Measurements from ENCODE around the gene TMEM214.

The TMEM214 gene

GRCh38 chr2:27039871-27040270 is 7.1 kb downstream of the TMEM214 start:
- DNase-seq (ENCODE audit: low spot score), result no peak

DNA sequence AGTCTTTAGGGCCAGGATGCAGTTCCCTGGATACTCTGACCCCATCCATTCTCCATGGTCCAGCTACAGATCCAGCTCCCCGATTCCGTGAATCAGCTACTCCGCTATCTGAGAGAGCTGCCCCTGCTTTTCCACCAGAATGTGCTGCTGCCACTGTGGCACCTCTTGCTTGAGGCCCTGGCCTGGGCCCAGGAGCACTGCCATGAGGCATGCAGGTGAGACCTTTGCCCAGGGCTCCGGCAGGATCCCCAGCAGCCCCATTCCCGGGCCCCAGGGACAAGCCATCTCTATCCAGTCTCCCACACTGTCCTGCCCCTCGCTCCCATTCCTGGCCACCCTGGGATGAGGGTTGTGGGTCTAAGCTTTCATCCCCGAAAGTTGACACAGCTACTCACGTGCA is 7.5 kb downstream of the TMEM214 start:
- no peak for DNase-seq (ENCODE audit: low spot score)

- no peak for DNase-seq (ENCODE audit: low spot score)
Measured at GRCh38 chr2:27041752-27042151, 9.0 kb downstream of the TMEM214 start.

GRCh38 chr2:27042159-27042661 is 9.4 kb downstream of the TMEM214 start:
- no peak for DNase-seq (ENCODE audit: low spot score)

DNA sequence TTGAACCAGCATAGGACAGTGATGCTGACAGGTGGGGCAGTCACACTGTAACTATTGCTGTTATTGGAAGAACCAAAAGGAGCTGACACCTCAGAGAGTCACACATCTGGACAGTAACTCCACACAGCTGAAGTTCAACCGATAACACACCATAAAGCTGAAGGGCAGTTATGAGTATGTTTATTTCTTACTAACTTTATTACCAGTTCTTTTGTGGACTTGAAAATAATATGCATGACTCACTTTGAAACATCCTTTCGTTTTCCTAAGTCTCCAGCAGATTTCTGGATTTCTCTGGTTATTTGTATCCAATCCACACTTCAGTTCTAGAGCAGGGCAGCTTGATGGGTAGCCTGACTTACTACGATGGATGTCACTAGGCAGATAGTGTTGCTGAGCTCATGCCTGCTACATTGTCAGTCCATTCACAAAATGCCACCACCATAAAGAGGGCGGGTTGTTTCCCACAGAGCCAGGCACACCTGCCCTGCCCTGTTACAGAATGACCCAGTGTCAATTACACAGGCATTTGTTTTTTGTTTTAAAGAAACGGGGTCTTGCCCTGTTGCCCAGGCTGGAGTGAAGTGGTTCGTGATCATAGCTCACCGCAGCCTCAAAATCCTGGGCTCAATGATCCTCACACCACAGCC is 10.3 kb downstream of the TMEM214 start:
- no peak for DNase-seq (ENCODE audit: low spot score)

DNA sequence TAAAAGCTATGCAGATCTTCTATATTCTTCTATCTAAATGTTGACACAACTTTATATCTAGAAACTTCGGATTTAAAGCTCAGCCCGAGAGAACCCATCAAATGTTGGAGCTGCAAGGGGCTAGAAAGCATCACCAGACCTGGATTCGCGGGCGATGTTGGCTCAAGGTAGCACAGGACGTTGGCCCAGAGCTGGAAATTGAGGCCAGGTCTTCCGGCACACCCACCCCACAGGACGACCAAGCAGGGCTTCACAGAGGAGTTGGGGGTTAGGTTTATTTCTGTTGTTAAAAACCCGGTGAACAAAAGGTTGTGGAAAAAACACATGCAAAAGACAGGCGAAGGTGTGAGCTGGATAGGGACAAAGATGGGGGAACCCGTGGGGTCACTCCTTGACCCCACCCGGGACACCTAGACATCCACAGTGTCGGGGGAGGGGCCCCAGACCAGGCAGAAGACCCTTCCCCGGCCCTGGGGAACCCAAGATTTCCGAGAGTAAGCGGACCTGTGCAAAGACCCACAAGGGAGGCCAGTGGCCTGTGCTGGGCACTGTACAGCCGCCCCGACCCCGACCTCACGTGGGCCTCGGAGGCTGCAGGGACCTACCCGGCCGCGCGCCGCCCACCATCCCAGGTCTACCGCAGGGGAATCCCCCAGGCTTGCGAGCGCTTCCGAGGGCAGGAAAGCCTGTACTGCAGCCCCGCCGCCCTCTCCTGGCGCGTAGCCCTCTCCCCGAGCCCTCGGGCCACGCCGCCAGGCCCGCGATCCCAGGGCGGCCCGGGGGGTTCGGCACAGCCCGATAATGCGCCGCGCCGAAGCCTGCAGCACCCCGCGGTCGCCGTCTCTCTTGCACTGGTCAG is 16.9 kb downstream of the TMEM214 start:
- no peak for DNase-seq (ENCODE audit: low spot score)

DNA sequence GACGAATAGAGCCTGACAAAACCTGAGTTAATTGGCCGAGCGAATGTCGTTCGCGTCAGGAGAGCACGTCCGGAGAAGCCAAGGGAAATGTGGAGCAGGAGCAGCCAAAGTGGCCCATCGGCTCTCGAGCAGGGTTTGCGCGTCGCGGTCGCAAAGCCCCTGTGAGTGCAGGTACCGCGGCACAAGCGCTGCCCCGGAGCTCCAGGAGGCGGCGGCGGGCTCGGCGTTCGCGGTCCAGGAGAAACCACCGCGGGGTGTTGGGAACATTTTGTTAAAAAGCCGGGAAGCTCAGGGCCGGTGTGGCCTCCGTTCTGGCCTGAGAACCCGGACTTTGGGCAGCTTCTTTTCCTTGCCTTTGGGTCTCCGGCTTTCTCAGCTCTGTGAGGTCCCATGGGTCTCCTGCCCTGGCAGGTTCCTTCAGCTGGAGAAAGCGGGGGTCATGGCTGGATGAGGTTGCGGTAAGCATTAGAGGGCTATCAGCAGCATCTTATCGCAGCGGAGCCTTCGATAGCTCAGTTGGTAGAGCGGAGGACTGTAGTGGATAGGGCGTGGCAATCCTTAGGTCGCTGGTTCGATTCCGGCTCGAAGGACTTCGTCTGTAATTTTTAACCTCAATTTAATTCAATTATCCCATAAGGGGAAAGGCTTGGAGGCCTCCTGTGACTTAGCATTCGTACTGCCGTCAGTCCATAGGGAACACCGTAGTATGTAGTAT is 17.7 kb downstream of the TMEM214 start:
- peak; percentile 96 for DNase-seq (ENCODE audit: low spot score)

DNA sequence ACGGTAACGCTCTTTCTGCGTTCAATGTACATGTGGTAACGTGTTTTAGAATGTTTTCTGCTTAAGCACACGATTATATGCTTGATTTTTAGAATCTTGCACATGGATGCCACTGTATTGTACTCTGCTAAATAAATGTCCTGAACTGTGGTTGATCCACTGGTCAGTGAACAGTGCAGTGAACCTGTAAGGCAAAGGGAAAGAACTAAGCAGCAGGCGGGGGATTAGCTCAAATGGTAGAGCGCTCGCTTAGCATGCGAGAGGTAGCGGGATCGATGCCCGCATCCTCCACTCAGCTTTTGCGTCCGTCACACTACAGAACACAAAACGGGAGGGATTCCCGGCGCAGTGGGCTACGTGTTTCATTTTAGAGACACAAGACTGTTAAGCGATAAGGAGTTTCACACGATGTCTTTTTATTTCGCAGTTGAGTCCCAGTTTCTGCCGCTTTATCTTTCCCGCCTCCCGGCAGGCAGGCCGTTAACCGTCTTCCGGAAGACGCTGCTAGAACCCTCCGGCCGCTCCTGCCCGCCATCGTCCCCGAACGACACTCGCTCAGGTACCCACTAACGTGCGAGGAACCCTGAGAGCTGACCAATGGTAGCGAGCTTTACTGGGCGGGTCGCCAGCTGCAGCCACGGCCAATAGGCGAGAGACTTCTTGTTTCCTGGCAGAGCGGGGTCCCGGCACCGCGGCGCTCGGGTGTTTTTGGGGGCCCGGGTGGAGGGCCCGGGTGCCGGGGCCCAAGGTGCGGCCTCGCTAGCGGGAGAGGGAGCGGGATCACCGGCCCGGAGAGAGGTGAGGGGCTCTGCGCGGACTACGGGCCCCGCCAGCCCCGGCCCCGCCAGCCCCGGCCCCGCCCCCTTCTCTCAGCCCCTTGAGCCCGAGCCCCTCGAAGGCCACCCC is 18.5 kb downstream of the TMEM214 start, which contains the start of gene AGBL5:
Gene AGBL5 (plus strand): TSS at position 673 of the 906 bp plus-strand sequence. CDS start 1,291 bp downstream, outside the sequence.
- peak; percentile 97 for DNase-seq (ENCODE audit: low spot score)

- peak; percentile 72 for DNase-seq (ENCODE audit: low spot score)
Measured at GRCh38 chr2:27051902-27052645, 19.3 kb downstream of the TMEM214 start.

DNA sequence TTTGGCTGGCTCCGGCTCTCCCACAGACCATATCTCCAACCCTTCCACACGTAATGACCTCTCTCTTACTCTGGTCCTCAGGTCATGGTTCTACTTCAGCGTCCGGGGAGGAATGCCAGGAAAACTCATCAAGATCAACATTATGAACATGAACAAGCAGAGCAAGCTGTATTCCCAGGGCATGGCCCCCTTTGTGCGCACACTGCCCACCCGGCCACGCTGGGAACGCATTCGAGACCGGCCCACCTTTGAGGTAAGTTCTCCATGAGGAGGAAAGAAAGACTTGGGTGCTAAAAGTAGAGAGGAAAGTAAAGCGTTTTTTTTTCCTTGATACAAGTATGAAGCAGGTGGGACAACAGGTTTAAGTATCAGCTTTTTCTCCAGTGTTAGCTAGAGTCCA is 20.6 kb downstream of the TMEM214 start:
- no peak for DNase-seq (ENCODE audit: low spot score)

DNA sequence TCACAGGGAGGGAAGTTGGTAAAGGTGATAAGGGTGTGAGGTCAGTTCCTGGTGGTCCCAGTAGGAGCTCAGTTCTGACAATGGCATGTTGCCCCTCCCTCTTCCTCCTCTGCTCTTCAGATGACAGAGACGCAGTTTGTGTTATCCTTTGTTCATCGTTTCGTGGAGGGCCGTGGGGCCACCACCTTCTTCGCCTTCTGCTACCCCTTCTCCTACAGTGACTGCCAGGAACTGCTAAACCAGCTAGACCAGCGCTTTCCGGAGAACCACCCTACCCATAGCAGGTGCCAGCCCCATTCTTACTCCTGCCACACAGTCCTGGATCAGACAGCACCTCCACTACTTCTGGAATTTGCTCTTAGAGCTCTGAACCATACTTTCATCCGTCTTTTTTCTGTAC is 21.0 kb downstream of the TMEM214 start:
- no peak for DNase-seq (ENCODE audit: low spot score)

DNA sequence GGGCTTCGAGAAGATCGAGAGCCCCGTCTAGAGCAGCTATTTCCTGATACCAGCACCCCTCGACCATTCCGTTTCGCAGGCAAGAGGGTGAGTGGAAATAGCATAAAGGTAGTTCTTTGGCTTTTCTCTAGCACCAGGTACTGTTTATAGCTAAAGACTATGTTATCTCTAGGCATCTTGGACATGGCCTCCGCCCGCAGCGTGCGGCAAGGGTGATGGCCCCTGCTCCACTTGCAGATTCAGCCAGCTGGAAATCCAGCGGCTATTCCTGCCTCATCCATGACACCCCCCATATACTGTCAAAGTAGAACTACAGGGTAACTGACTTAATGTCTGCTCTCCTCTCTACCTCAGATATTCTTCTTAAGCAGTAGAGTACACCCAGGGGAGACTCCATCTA is 22.0 kb downstream of the TMEM214 start:
- DNase-seq (ENCODE audit: low spot score), result no peak

DNA sequence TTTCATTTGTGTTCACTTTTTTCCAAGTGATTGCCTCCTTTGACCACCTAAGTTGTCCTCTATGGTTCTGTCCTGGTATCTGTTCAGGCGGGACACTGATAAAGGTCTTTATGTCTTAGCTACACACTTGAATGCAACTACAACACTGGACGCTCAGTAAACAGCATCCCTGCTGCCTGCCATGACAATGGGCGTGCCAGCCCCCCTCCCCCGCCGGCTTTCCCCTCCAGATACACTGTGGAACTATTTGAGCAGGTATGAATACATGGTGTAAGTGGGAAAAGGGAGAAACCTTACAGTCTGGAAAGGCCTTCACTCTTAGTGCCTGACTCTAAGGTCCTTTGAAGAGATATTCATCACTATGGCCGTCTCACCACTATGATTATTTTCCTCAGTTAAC is 24.4 kb downstream of the TMEM214 start:
- DNase-seq (ENCODE audit: low spot score), result no peak

DNA sequence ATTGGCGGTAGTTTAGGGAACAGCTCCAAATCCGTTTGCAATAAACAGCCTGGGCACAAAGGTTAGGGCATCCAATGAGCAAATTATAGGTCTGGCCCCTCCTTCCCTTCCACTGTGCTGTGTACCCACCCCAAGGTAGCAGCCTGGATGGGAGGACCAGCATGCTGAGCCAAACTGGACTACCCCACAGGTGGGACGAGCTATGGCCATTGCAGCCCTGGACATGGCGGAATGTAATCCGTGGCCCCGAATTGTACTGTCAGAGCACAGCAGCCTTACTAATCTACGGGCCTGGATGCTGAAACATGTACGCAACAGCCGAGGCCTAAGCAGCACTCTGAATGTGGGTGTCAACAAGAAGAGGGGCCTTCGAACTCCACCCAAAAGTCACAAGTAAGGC is 25.4 kb downstream of the TMEM214 start:
- no peak for DNase-seq (ENCODE audit: low spot score)

GRCh38 chr2:27059141-27059820 is 26.5 kb downstream of the TMEM214 start:
- DNase-seq (ENCODE audit: low spot score), result no peak

- DNase-seq (ENCODE audit: low spot score), result no peak
Measured at GRCh38 chr2:27060323-27060722, 27.6 kb downstream of the TMEM214 start.

GRCh38 chr2:27065128-27065527 is 32.4 kb downstream of the TMEM214 start:
- no peak for DNase-seq (ENCODE audit: low spot score)

DNA sequence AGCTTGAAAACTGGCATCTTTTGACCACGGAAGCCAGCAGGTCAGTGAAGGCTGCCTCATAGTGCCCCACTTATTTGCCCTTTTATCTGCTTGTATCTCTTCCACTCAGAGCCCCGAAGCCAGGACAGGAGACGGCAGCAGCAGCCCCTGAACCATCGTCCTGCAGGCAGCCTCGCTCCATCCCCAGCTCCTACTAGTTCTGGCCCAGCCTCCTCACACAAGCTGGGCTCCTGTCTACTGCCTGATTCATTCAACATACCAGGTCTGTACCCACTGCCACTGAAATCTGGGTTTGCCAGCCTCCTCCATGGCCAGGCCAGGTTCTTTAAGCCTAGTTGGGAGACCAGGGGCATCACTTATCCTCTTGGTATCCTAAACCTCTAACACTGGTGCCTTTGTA is 34.6 kb downstream of the TMEM214 start:
- no peak for DNase-seq (ENCODE audit: low spot score)

- no peak for DNase-seq (ENCODE audit: low spot score)
Measured at GRCh38 chr2:27069436-27069835, 36.7 kb downstream of the TMEM214 start.

- no peak for DNase-seq (ENCODE audit: low spot score)
Measured at GRCh38 chr2:27069961-27070618, 37.3 kb downstream of the TMEM214 start.
